ENCODE measurements around the gene SETD6. TPM values are rescaled to one million over a fixed set of nuclear protein-coding genes. Genes with fewer than 3 reads are reported as not detected.

SETD6 gene
- total and polyA plus RNA-seq, 2 donors: 8.5 to 14.5 TPM

GRCh38 chr16:58530179-58530578 is 14.9 kb downstream of the SETD6 start:
- H3K36me3 ChIP-seq (ENCODE audit: control insufficient read depth in 2 of 2, insufficient read depth in 2 of 2, low read length in 1 of 2): peaks cover 63 to 88% of the 10 kb centered on the region in 2 donors
- WGBS: 98% methylated on average over 5 of the region's 5 CpGs
- H3K4me3 ChIP-seq (ENCODE audit: low read length in 2 of 2): no peak overlapping the region
- no peak overlapping the region for H3K27ac ChIP-seq (ENCODE audit: low read depth in 1 of 2, low read length in 1 of 2)
- no peak for DNase-seq (ENCODE audit: low read depth in 6 of 9, low spot score in 9 of 9)
- H3K4me1 ChIP-seq (ENCODE audit: control insufficient read depth in 2 of 2, insufficient read depth in 2 of 2, low read length in 2 of 2): no peaks in the 10 kb centered on the region
- H3K9me3 ChIP-seq (ENCODE audit: control insufficient read depth in 2 of 2, insufficient read depth in 1 of 2, low read length in 1 of 2): no peaks in the 10 kb centered on the region
- no peaks in the 10 kb centered on the region for H3K27me3 ChIP-seq (ENCODE audit: control insufficient read depth in 2 of 2, insufficient read depth in 1 of 2, low read length in 1 of 2)

- no peaks in the 10 kb centered on the region for H3K4me1 ChIP-seq (ENCODE audit: control insufficient read depth in 2 of 2, insufficient read depth in 2 of 2, low read length in 2 of 2)
- no peak overlapping the region for H3K27ac ChIP-seq (ENCODE audit: low read depth in 1 of 2, low read length in 1 of 2)
- H3K27me3 ChIP-seq (ENCODE audit: control insufficient read depth in 2 of 2, insufficient read depth in 1 of 2, low read length in 1 of 2): no peaks in the 10 kb centered on the region
- DNase-seq (ENCODE audit: low read depth in 6 of 9, low spot score in 9 of 9): no peak
- H3K36me3 ChIP-seq (ENCODE audit: control insufficient read depth in 2 of 2, insufficient read depth in 2 of 2, low read length in 1 of 2): peaks cover 59 to 88% of the 10 kb centered on the region in 2 donors
- H3K4me3 ChIP-seq (ENCODE audit: low read length in 2 of 2): no peak overlapping the region
- 96% methylated on average over 3 of the region's 3 CpGs for WGBS
- H3K9me3 ChIP-seq (ENCODE audit: control insufficient read depth in 2 of 2, insufficient read depth in 1 of 2, low read length in 1 of 2): no peaks in the 10 kb centered on the region
Observed at GRCh38 chr16:58532414-58532813, 17.1 kb downstream of the SETD6 start.

- WGBS: 98% methylated on average over 14 of the region's 14 CpGs
Observed at GRCh38 chr16:58533751-58534470, 18.6 kb downstream of the SETD6 start.

GRCh38 chr16:58535100-58535499 is 19.8 kb downstream of the SETD6 start:
- Histone ChIP-seq H3K27ac (ENCODE audit: low read depth in 1 of 2, low read length in 1 of 2) (no peak overlapping the region), H3K27me3 (ENCODE audit: control insufficient read depth in 2 of 2, insufficient read depth in 1 of 2, low read length in 1 of 2) (no peaks in the 10 kb centered on the region), H3K36me3 (ENCODE audit: control insufficient read depth in 2 of 2, insufficient read depth in 2 of 2, low read length in 1 of 2) (peaks cover 70 to 90% of the 10 kb centered on the region in 2 donors), H3K9me3 (ENCODE audit: control insufficient read depth in 2 of 2, insufficient read depth in 1 of 2, low read length in 1 of 2) (no peaks in the 10 kb centered on the region), H3K4me3 (ENCODE audit: low read length in 2 of 2) (no peak overlapping the region), H3K4me1 (ENCODE audit: control insufficient read depth in 2 of 2, insufficient read depth in 2 of 2, low read length in 2 of 2) (no peaks in the 10 kb centered on the region)
- no peak for DNase-seq (ENCODE audit: low read depth in 6 of 9, low spot score in 9 of 9)
- WGBS: 96% methylated on average over 3 of the region's 3 CpGs

More at GRCh38 chr16:58533751-58534470, 18.6 kb downstream of the SETD6 start:
- Histone ChIP-seq H3K4me1 (ENCODE audit: control insufficient read depth in 2 of 2, insufficient read depth in 2 of 2, low read length in 2 of 2) (no peaks in the 10 kb centered on the region), H3K36me3 (ENCODE audit: control insufficient read depth in 2 of 2, insufficient read depth in 2 of 2, low read length in 1 of 2) (peaks cover 65 to 89% of the 10 kb centered on the region in 2 donors), H3K27ac (ENCODE audit: low read depth in 1 of 2, low read length in 1 of 2) (no peak overlapping the region), H3K4me3 (ENCODE audit: low read length in 2 of 2) (no peak overlapping the region), H3K27me3 (ENCODE audit: control insufficient read depth in 2 of 2, insufficient read depth in 1 of 2, low read length in 1 of 2) (no peaks in the 10 kb centered on the region), H3K9me3 (ENCODE audit: control insufficient read depth in 2 of 2, insufficient read depth in 1 of 2, low read length in 1 of 2) (no peaks in the 10 kb centered on the region)
- no peak for DNase-seq (ENCODE audit: low read depth in 6 of 9, low spot score in 9 of 9)

- Histone ChIP-seq H3K27ac (ENCODE audit: low read depth in 1 of 2, low read length in 1 of 2) (no peak overlapping the region), H3K4me3 (ENCODE audit: low read length in 2 of 2) (no peak overlapping the region), H3K27me3 (ENCODE audit: control insufficient read depth in 2 of 2, insufficient read depth in 1 of 2, low read length in 1 of 2) (no peaks in the 10 kb centered on the region), H3K36me3 (ENCODE audit: control insufficient read depth in 2 of 2, insufficient read depth in 2 of 2, low read length in 1 of 2) (peaks cover 66 to 89% of the 10 kb centered on the region in 2 donors), H3K4me1 (ENCODE audit: control insufficient read depth in 2 of 2, insufficient read depth in 2 of 2, low read length in 2 of 2) (no peaks in the 10 kb centered on the region), H3K9me3 (ENCODE audit: control insufficient read depth in 2 of 2, insufficient read depth in 1 of 2, low read length in 1 of 2) (no peaks in the 10 kb centered on the region)
- no peak for DNase-seq (ENCODE audit: low read depth in 6 of 9, low spot score in 9 of 9)
- WGBS: 98% methylated on average over 5 of the region's 5 CpGs
Observed at GRCh38 chr16:58536278-58536677, 21.0 kb downstream of the SETD6 start.

- no peak overlapping the region for H3K27ac ChIP-seq (ENCODE audit: low read depth in 1 of 2, low read length in 1 of 2)
Observed at GRCh38 chr16:58537124-58537906, 22.0 kb downstream of the SETD6 start.

GRCh38 chr16:58541711-58542110 is 26.4 kb downstream of the SETD6 start:
- no peak for DNase-seq (ENCODE audit: low read depth in 6 of 9, low spot score in 9 of 9)
- 94% methylated on average over 2 of the region's 2 CpGs for WGBS
- Histone ChIP-seq H3K4me3 (ENCODE audit: low read length in 2 of 2) (no peak overlapping the region), H3K36me3 (ENCODE audit: control insufficient read depth in 2 of 2, insufficient read depth in 2 of 2, low read length in 1 of 2) (peaks cover 69 to 98% of the 10 kb centered on the region in 2 donors), H3K27me3 (ENCODE audit: control insufficient read depth in 2 of 2, insufficient read depth in 1 of 2, low read length in 1 of 2) (no peaks in the 10 kb centered on the region), H3K9me3 (ENCODE audit: control insufficient read depth in 2 of 2, insufficient read depth in 1 of 2, low read length in 1 of 2) (no peaks in the 10 kb centered on the region), H3K4me1 (ENCODE audit: control insufficient read depth in 2 of 2, insufficient read depth in 2 of 2, low read length in 2 of 2) (no peaks in the 10 kb centered on the region), H3K27ac (ENCODE audit: low read depth in 1 of 2, low read length in 1 of 2) (no peak overlapping the region)

More at GRCh38 chr16:58537124-58537906, 22.0 kb downstream of the SETD6 start:
- H3K4me1 ChIP-seq (ENCODE audit: control insufficient read depth in 2 of 2, insufficient read depth in 2 of 2, low read length in 2 of 2): no peaks in the 10 kb centered on the region
- 86% methylated on average over 10 of the region's 10 CpGs for WGBS
- H3K27me3 ChIP-seq (ENCODE audit: control insufficient read depth in 2 of 2, insufficient read depth in 1 of 2, low read length in 1 of 2): no peaks in the 10 kb centered on the region
- H3K9me3 ChIP-seq (ENCODE audit: control insufficient read depth in 2 of 2, insufficient read depth in 1 of 2, low read length in 1 of 2): no peaks in the 10 kb centered on the region
- no peak for DNase-seq (ENCODE audit: low read depth in 6 of 9, low spot score in 9 of 9)
- H3K36me3 ChIP-seq (ENCODE audit: control insufficient read depth in 2 of 2, insufficient read depth in 2 of 2, low read length in 1 of 2): peaks cover 68 to 89% of the 10 kb centered on the region in 2 donors
- no peak overlapping the region for H3K4me3 ChIP-seq (ENCODE audit: low read length in 2 of 2)

GRCh38 chr16:58542291-58542690 is 27.0 kb downstream of the SETD6 start:
- no peaks in the 10 kb centered on the region for H3K4me1 ChIP-seq (ENCODE audit: control insufficient read depth in 2 of 2, insufficient read depth in 2 of 2, low read length in 2 of 2)
- H3K27ac ChIP-seq (ENCODE audit: low read depth in 1 of 2, low read length in 1 of 2): no peak overlapping the region
- H3K4me3 ChIP-seq (ENCODE audit: low read length in 2 of 2): no peak overlapping the region
- H3K27me3 ChIP-seq (ENCODE audit: control insufficient read depth in 2 of 2, insufficient read depth in 1 of 2, low read length in 1 of 2): no peaks in the 10 kb centered on the region
- peaks cover 64 to 98% of the 10 kb centered on the region in 2 donors for H3K36me3 ChIP-seq (ENCODE audit: control insufficient read depth in 2 of 2, insufficient read depth in 2 of 2, low read length in 1 of 2)
- no peak for DNase-seq (ENCODE audit: low read depth in 6 of 9, low spot score in 9 of 9)
- H3K9me3 ChIP-seq (ENCODE audit: control insufficient read depth in 2 of 2, insufficient read depth in 1 of 2, low read length in 1 of 2): no peaks in the 10 kb centered on the region
- WGBS: 95% methylated on average over 1 of the region's 1 CpG

GRCh38 chr16:58543685-58544084 is 28.4 kb downstream of the SETD6 start:
- no peaks in the 10 kb centered on the region for H3K27me3 ChIP-seq (ENCODE audit: control insufficient read depth in 2 of 2, insufficient read depth in 1 of 2, low read length in 1 of 2)
- H3K4me3 ChIP-seq (ENCODE audit: low read length in 2 of 2): no peak overlapping the region
- DNase-seq (ENCODE audit: low read depth in 6 of 9, low spot score in 9 of 9): no peak
- peaks cover 56 to 96% of the 10 kb centered on the region in 2 donors for H3K36me3 ChIP-seq (ENCODE audit: control insufficient read depth in 2 of 2, insufficient read depth in 2 of 2, low read length in 1 of 2)
- H3K4me1 ChIP-seq (ENCODE audit: control insufficient read depth in 2 of 2, insufficient read depth in 2 of 2, low read length in 2 of 2): no peaks in the 10 kb centered on the region
- H3K9me3 ChIP-seq (ENCODE audit: control insufficient read depth in 2 of 2, insufficient read depth in 1 of 2, low read length in 1 of 2): no peaks in the 10 kb centered on the region
- WGBS: 98% methylated on average over 8 of the region's 8 CpGs
- H3K27ac ChIP-seq (ENCODE audit: low read depth in 1 of 2, low read length in 1 of 2): no peak overlapping the region

Measured in thymus (tissue), 11 donors.